Loucy (cell line): ENCODE measurements around the gene TENM4.

Experiments used
- CTCF ChIP-seq: fragments of 200-600 bp; sonication (generic); conservative IDR thresholded peaks from 2 replicates; pipeline ENCODE4 v1.5.1; 2014; ENCODE audit warnings: mild to moderate bottlenecking, antibody characterized with exemption, low read length
- EZH2phosphoT487 ChIP-seq: fragments of 200-600 bp; IDR thresholded peaks from 2 replicates; pipeline ENCODE4 v1.6.1; 2018; ENCODE audit warnings: antibody characterized with exemption, mild to moderate bottlenecking, moderate library complexity, borderline replicate concordance

- TF ChIP-seq CTCF (peak; percentile 94), EZH2phosphoT487 (no peak)
These were observed 642.2 kb downstream of the TENM4 start for GRCh38 chr11:78798663-78799062.
